IMR-90 (cell line): ENCODE results near the gene POLR1E. TPM values are rescaled to one million over a fixed set of nuclear protein-coding genes. Genes with fewer than 3 reads are reported as not detected.

ENCODE experiments used
- ATAC-seq: fragments of 200-7000 bp; cut with Tn5 transposase; 2 replicates; pipeline ENCODE4 v1.9.1; 2020; ENCODE audit warnings: low read depth, mild to moderate bottlenecking, moderate library complexity
- BruUV-seq: library from RNA; stranded (reverse); fragments of 400-500 nt; replicated peaks from 2 replicates; lab custom pipeline; 2021; lab: Mats Ljungman, UMichigan
- CTCF ChIA-PET: fragments of 300-600 bp; formaldehyde crosslinking; extraction: SDS; loops from one replicate; lab custom pipeline; 2021; ENCODE audit warnings: antibody characterized with exemption; lab: Yijun Ruan, JAX
- POLR2A ChIA-PET: fragments of 300-600 bp; sonication (Branson Sonifier 250); formaldehyde crosslinking; loops from one replicate; lab custom pipeline; 2022; ENCODE audit warnings: antibody characterized with exemption; ENCODE audit not compliant: unreplicated experiment; lab: Charles Lee
- DNase-seq: peaks from one replicate; pipeline ENCODE4 v3.0.0; 2013
- H2AFZ ChIP-seq: replicated peaks from 2 replicates; pipeline ENCODE3; 2013; ENCODE audit warnings: low read length, mild to moderate bottlenecking; ENCODE audit not compliant: poor library complexity
- H2AK5ac ChIP-seq: 2 replicates; pipeline ENCODE4 v1.6.1; 2013; ENCODE audit warnings: low read depth, low read length, inconsistent platforms
- H2AK9ac ChIP-seq: replicated peaks from 2 replicates; pipeline ENCODE3; 2013; ENCODE audit warnings: mild to moderate bottlenecking, low read depth, low read length, moderate library complexity; ENCODE audit not compliant: poor library complexity
- H2BK120ac ChIP-seq: 2 replicates; pipeline ENCODE4 v1.6.1; 2013; ENCODE audit warnings: low read depth, low read length, inconsistent platforms
- H2BK15ac ChIP-seq: 3 replicates; pipeline ENCODE4 v1.6.1; 2013; ENCODE audit warnings: low read depth, low read length, inconsistent platforms
- H2BK20ac ChIP-seq: 2 replicates; pipeline ENCODE4 v1.6.1; 2013; ENCODE audit warnings: low read depth, mild to moderate bottlenecking, inconsistent platforms, low read length, moderate library complexity
- H2BK5ac ChIP-seq: 2 replicates; pipeline ENCODE4 v1.6.1; 2013; ENCODE audit warnings: mild to moderate bottlenecking, low read depth, low read length, inconsistent platforms; ENCODE audit not compliant: poor library complexity, severe bottlenecking
- H3K14ac ChIP-seq: replicated peaks from 2 replicates; pipeline ENCODE4 v1.6.1; 2013; ENCODE audit warnings: low read depth, low read length, inconsistent platforms
- H3K18ac ChIP-seq: 2 replicates; pipeline ENCODE4 v1.6.1; 2013; ENCODE audit warnings: low read depth, low read length, control low read depth
- H3K23ac ChIP-seq: 2 replicates; pipeline ENCODE4 v1.6.1; 2013; ENCODE audit warnings: low read depth, low read length, inconsistent platforms
- H3K27ac ChIP-seq: 2 replicates; pipeline ENCODE4 v1.5.1; 2013; ENCODE audit warnings: mild to moderate bottlenecking, control low read depth, low read length; ENCODE audit not compliant: insufficient read depth
- H3K27me3 ChIP-seq: 2 replicates; pipeline ENCODE4 v1.6.1; 2013; ENCODE audit warnings: low read length; ENCODE audit not compliant: control insufficient read depth, insufficient read depth
- H3K36me3 ChIP-seq: 2 replicates; pipeline ENCODE4 v1.6.1; 2013; ENCODE audit warnings: low read length, mixed read lengths; ENCODE audit not compliant: control insufficient read depth, insufficient read depth
- H3K4ac ChIP-seq: 2 replicates; pipeline ENCODE4 v1.6.1; 2013; ENCODE audit warnings: low read depth, low read length, inconsistent platforms
- H3K4me1 ChIP-seq: 2 replicates; pipeline ENCODE4 v1.6.1; 2013; ENCODE audit warnings: low read length, mixed read lengths; ENCODE audit not compliant: control insufficient read depth, insufficient read depth
- H3K4me2 ChIP-seq: 2 replicates; pipeline ENCODE4 v1.6.1; 2013; ENCODE audit warnings: low read depth, mild to moderate bottlenecking, control low read depth, low read length, moderate library complexity
- H3K4me3 ChIP-seq: 2 replicates; pipeline ENCODE4 v1.5.1; 2013; ENCODE audit warnings: low read depth, mild to moderate bottlenecking, control low read depth, low read length, moderate library complexity; ENCODE audit not compliant: insufficient read depth
- H3K56ac ChIP-seq: 2 replicates; pipeline ENCODE4 v1.6.1; 2013; ENCODE audit warnings: low read length, inconsistent platforms; ENCODE audit not compliant: insufficient read depth; ENCODE audit errors: extremely low read depth
- H3K79me1 ChIP-seq, 2 experiments: 2 replicates each; pipeline ENCODE4 v1.6.1; 2013; ENCODE audit warnings: low read length in 2 of 2, inconsistent platforms in 1 of 2, low read depth in 1 of 2
- H3K9ac ChIP-seq: 2 replicates; pipeline ENCODE4 v1.6.1; 2013; ENCODE audit warnings: low read depth, low read length, control low read depth
- H3K9me1 ChIP-seq: 2 replicates; pipeline ENCODE4 v1.6.1; 2013; ENCODE audit warnings: low read length, inconsistent platforms; ENCODE audit not compliant: insufficient read depth
- H3K9me3 ChIP-seq: 2 replicates; pipeline ENCODE4 v1.6.1; 2013; ENCODE audit warnings: low read length; ENCODE audit not compliant: control insufficient read depth, insufficient read depth
- H4K20me1 ChIP-seq: 2 replicates; pipeline ENCODE4 v1.6.1; 2013; ENCODE audit warnings: low read length, inconsistent platforms; ENCODE audit not compliant: insufficient read depth
- H4K5ac ChIP-seq: 2 replicates; pipeline ENCODE4 v1.6.1; 2013; ENCODE audit warnings: mild to moderate bottlenecking, low read depth, low read length, control low read depth
- H4K8ac ChIP-seq, 2 experiments: 2 replicates each; pipeline ENCODE4 v1.6.1; 2013; ENCODE audit warnings: low read depth in 2 of 2, low read length in 2 of 2, control low read depth in 1 of 2, inconsistent platforms in 1 of 2
- H4K91ac ChIP-seq: 2 replicates; pipeline ENCODE4 v1.6.1; 2013; ENCODE audit warnings: low read depth, low read length, inconsistent platforms; ENCODE audit not compliant: insufficient read depth
- BHLHE40 ChIP-seq: fragments of 150-350 bp; IDR thresholded peaks from 2 replicates; pipeline ENCODE4 v1.6.1; 2016; ENCODE audit warnings: mild to moderate bottlenecking, low read depth, low read length
- CHD1 ChIP-seq: IDR thresholded peaks from 2 replicates; pipeline ENCODE4 v1.6.1; 2012; ENCODE audit warnings: low read depth, low read length, improper control_type of control experiment
- MAFK ChIP-seq: IDR thresholded peaks from 2 replicates; pipeline ENCODE4 v1.6.1; 2012; ENCODE audit warnings: low read depth, low read length, improper control_type of control experiment
- POLR2A ChIP-seq: IDR thresholded peaks from 2 replicates; pipeline ENCODE4 v1.6.1; 2012; ENCODE audit warnings: mild to moderate bottlenecking, low read depth, low read length
- RAD21 ChIP-seq: IDR thresholded peaks from 2 replicates; pipeline ENCODE4 v1.6.1; 2012; ENCODE audit warnings: low read length, improper control_type of control experiment
- RCOR1 ChIP-seq: IDR thresholded peaks from 2 replicates; pipeline ENCODE4 v1.6.1; 2012; ENCODE audit warnings: mild to moderate bottlenecking, low read length, improper control_type of control experiment; ENCODE audit not compliant: insufficient replicate concordance
- WGBS, 2 experiments: methylation state at CpG; one replicate each; pipeline versions ENCODE4 v1.1.5 to v1.1.7; 2013; ENCODE audit warnings: missing lambda C conversion rate in 2 of 2; ENCODE audit not compliant: insufficient read length in 1 of 2; ENCODE audit errors: extremely low coverage in 2 of 2; 5-methylcytosine and 5-hydroxymethylcytosine counted together
- dilution Hi-C: fragments of 300-500 bp; cut with HindIII; formaldehyde crosslinking; loops from one replicate; pipeline ENCODE4 v1.14.3; 2018; ENCODE audit warnings: low sequenced_read_pairs; ENCODE audit not compliant: unreplicated experiment
- in situ Hi-C: fragments of 300-500 bp; cut with MboI; formaldehyde crosslinking; loops from 3 replicates; pipeline ENCODE4 v1.14.3; 2019; ENCODE audit warnings: low sequenced_read_pairs, inconsistent platforms, mixed read lengths
- intact Hi-C: fragments of 100-400 bp; cut with micrococcal nuclease; formaldehyde crosslinking; loops from 2 replicates; pipeline ENCODE4 v1.10.0; 2022
- polyA plus RNA-seq, 3 experiments: library from polyadenylated mRNA; depleted of rRNA; stranded (reverse); fragments of >200 nt; gene quantifications; 2 replicates each; pipeline ENCODE4 v1.2.3, GENCODE V29; 2012; ENCODE audit warnings: low replicate concordance in 1 of 3
- total RNA-seq: library from RNA; depleted of rRNA; stranded (reverse); fragments of >200 nt; gene quantifications from 2 replicates; pipeline ENCODE4 v1.2.3, GENCODE V29; 2012
- TF ChIP-seq, protein P1 (sequence below): conservative IDR thresholded peaks from 2 replicates; pipeline ENCODE4 v1.5.1; 2012; ENCODE audit warnings: mild to moderate bottlenecking, low read depth, low read length, improper control_type of control experiment

The POLR1E gene
- total and polyA plus RNA-seq, 2 of the 4 experiments (the other 2 are of a cell fraction): 48.0 to 71.9 TPM

GRCh38 chr9:37498457-37498856 is 12.7 kb downstream of the POLR1E start:
- H2BK120ac ChIP-seq: no peak overlapping the region
- no peak overlapping the region for H2BK15ac ChIP-seq
- ATAC-seq: no peak
- H3K79me1 ChIP-seq: peaks cover 13 to 16% of the 10 kb centered on the region in 2 experiments
- peaks cover 71% of the 10 kb centered on the region for H3K36me3 ChIP-seq
- no peak overlapping the region for H4K5ac ChIP-seq
- in situ Hi-C loops (loop anchor here (25.0 kb wide), 2 partner anchors 564 to 864 kb away; partner anchors contain the start of gene SHB), dilution Hi-C loops (no loop called here), intact Hi-C loops (no loop called here)
- H3K9me3 ChIP-seq: no peaks in the 10 kb centered on the region
- H3K4me3 ChIP-seq: no peak overlapping the region
- no peak overlapping the region for H3K4me2 ChIP-seq
- no peak overlapping the region for H4K91ac ChIP-seq
- H3K27me3 ChIP-seq: no peaks in the 10 kb centered on the region
- no peak overlapping the region for H2AFZ ChIP-seq
- ChIA-PET CTCF (no interaction called here), POLR2A (no interaction called here)
- no peak overlapping the region for H3K27ac ChIP-seq
- no peak overlapping the region for H3K18ac ChIP-seq
- no TSS peak for BruUV-seq
- no peak overlapping the region for H2AK5ac ChIP-seq
- TF ChIP-seq RAD21 (no peak), BHLHE40 (no peak), POLR2A (no peak), RCOR1 (no peak), MAFK (peak; percentile 58), CHD1 (no peak)
- TF ChIP-seq, protein P1, sequence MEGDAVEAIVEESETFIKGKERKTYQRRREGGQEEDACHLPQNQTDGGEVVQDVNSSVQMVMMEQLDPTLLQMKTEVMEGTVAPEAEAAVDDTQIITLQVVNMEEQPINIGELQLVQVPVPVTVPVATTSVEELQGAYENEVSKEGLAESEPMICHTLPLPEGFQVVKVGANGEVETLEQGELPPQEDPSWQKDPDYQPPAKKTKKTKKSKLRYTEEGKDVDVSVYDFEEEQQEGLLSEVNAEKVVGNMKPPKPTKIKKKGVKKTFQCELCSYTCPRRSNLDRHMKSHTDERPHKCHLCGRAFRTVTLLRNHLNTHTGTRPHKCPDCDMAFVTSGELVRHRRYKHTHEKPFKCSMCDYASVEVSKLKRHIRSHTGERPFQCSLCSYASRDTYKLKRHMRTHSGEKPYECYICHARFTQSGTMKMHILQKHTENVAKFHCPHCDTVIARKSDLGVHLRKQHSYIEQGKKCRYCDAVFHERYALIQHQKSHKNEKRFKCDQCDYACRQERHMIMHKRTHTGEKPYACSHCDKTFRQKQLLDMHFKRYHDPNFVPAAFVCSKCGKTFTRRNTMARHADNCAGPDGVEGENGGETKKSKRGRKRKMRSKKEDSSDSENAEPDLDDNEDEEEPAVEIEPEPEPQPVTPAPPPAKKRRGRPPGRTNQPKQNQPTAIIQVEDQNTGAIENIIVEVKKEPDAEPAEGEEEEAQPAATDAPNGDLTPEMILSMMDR: no peak
- no peak overlapping the region for H2BK5ac ChIP-seq
- H3K4me1 ChIP-seq: no peaks in the 10 kb centered on the region
- no peak overlapping the region for H3K4ac ChIP-seq
- H2BK20ac ChIP-seq: no peak overlapping the region
- no peak overlapping the region for H4K8ac ChIP-seq
- peaks cover 4% of the 10 kb centered on the region for H3K9me1 ChIP-seq
- DNase-seq: no peak
- WGBS, 2 experiments: no CpG with 5 or more reads among the region's 3 CpGs
- no peak overlapping the region for H3K14ac ChIP-seq
- H3K9ac ChIP-seq: no peak overlapping the region
- no peak overlapping the region for H3K56ac ChIP-seq
- H2AK9ac ChIP-seq: no peak overlapping the region
- no peak overlapping the region for H3K23ac ChIP-seq
- no peaks in the 10 kb centered on the region; the same call in 1 of the 2 replicates for H4K20me1 ChIP-seq
